NCI-H128 (cell line): ENCODE measurements around the gene TRIM58.

Experiments
- DNase-seq: peaks from one replicate; lab custom pipeline; 2025; ENCODE audit not compliant: unreplicated experiment; lab: John Stamatoyannopoulos, UW

TRIM58 gene

DNA sequence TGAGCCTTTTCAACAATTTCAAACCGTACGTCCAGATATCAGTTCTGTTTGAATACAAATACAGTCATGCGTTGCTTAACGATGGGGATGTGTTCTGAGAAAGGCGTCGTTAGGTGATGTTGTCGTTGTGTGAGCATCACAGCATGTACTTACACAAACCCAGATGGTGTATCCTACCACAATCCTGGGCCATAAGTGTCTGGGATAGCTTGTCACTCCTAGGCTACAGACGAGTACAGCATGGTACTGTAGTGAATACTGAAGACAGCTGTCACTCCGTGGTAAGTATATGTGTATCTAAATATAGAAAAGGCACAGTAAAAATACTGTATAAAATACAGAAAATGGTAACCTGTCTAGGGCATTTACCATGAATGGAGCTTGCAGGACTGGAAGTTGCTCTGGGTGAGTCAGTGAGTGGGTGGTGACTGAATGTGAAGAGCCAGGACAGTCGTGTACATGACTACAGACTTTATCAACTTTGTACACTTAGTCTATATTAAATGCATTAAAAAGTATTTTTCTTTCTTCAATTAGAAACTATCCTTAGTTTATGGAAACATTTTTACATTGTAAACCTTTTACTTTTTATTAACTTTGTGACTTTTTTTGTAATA, 27.9 kb downstream of the TRIM58 start:
- DNase-seq = no peak

DNA sequence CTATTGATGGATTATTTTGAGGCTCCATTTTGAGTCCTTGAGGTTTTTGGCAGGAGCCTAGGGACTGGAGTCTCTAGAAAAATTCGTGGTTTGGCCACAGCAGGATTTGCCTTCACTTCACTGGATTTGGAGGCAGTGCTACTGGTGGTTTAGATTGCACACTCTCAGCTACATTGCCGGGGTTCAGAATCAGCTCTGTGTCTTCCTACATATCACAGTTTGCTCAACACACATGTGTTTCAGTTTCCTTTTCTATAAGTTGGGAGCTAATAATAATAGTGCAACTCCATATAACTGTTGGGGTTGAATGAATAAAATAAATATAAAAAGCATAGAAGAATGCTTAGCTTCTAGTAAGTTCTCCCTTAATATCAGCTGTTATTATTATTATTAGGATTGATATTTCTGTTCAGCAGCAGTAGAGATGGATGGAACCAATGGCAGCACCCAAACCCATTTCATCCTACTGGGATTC, 38.2 kb downstream of the TRIM58 start, which contains the start of gene OR2W3:
Gene OR2W3, plus strand, starts transcription at position 425 of the 475 bp plus-strand sequence. Its CDS starts 0 bp downstream, at position 425.
- no peak for DNase-seq

- no peak for DNase-seq
Measured at GRCh38 chr1:247895976-247896375, 39.0 kb downstream of the TRIM58 start.

DNA sequence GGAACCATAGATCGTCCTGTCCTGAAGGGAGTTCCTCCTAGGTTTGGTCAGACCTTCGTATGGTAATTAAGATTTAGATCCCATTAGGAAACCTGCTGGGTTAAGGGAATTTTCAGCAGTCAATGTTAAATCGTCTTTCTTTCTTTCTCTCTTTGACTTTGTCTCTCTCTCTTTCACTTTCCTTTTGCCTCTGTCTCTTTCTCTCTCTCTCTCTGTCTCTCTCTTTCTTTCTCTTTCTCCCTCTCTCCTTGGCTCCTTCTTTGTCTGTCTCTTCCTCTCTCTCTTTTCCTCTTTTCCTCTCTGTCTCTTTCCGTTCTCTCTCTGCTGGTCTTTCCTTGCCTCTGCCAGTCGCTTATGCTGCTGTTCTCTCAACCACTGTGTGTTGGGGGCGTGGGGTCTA, 47.1 kb downstream of the TRIM58 start:
- DNase-seq = no peak

- no peak for DNase-seq
Measured at GRCh38 chr1:247905181-247905580, 48.2 kb downstream of the TRIM58 start.

GRCh38 chr1:247905910-247906503, 49.0 kb downstream of the TRIM58 start:
- DNase-seq = no peak

DNA sequence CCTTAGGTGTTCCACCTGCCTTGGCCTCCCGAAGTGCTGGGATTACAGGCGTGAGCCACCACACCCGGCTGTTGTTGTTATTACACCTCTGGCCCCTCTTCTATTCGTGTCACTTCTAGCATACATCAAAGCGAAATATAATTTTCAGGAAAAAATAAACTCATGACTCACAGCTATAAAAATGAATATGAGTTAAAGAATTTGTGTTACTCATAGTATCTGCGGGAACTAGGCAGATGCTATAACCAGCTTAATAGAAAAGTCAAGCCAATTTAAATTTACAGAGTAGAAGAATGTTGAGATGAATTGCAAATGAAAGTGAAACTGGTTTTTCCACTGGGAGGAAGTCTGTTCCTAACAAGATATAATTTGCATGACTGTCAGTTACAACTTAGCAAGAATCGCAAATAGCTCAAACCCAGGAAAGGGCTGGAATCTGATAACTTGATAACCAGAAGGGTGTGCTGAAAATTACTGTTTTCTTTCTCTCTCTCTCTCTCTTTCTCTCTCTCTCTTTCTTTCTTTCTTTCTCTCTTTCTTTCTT, 49.6 kb downstream of the TRIM58 start:
- DNase-seq = no peak

DNA sequence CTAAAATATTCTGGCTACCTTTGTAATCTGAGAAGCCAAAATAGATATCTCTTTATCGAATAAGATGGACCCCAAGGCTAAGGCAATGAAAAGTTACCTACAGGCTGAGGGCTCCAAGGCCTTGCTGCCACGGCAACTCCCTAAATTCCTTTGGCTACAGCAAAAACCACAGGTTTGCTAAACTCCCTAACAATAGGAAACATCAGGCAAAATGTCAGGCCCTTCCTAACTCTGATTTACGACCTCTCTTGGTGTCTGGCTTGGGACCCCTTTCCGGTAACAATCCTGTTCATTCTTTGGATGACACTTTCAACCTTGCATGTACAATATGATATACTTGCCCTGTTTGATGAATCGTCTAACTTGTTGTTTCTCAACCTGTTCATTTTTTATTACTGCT, 51.8 kb downstream of the TRIM58 start:
- no peak for DNase-seq

DNA sequence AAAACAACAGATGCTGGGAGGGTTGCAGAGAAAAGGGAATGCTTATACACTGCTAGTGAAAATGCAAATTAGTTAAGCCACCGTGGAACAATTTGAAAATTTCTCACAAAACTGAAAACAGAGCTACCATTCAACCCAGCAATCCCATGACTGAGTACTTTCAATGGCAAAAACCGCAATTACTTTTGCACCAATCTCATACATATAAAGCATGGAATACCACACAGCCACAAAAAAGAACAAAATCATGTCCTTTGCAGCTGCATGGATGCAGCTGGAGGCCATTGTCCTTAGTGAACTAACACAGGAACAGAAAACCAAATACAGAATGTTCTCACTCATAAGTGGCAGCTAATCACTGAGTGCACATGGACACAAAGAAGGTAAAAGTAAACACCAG, 56.8 kb downstream of the TRIM58 start:
- no peak for DNase-seq

GRCh38 chr1:247914941-247915662, 58.1 kb downstream of the TRIM58 start:
- DNase-seq = no peak

- no peak for DNase-seq
Measured at GRCh38 chr1:247919952-247920351, 63.0 kb downstream of the TRIM58 start, which contains the start of gene OR2T8. Gene OR2T8 (plus strand): TSS chr1:247920252. CDS start chr1:247921018, 766 bp downstream.

- DNase-seq = no peak
Measured at GRCh38 chr1:247923941-247924340, 67.0 kb downstream of the TRIM58 start.

GRCh38 chr1:247924868-247925267, 67.9 kb downstream of the TRIM58 start, which contains the start of gene OR2AJ1:
Gene OR2AJ1 (plus strand): TSS chr1:247924889. CDS start chr1:247933769, 8,880 bp downstream.
- no peak for DNase-seq
